Fibroblast of the aortic adventitia (primary cell): ENCODE measurements around the gene PTPRG. TPM values are rescaled to one million over a fixed set of nuclear protein-coding genes. Genes with fewer than 3 reads are reported as not detected.
"Not testable (repeated sequence)": the region's sequence is repeated elsewhere in the genome, so short reads cannot be mapped to it uniquely, and the experiment has no call there.

Experiments
- DNase-seq: peaks from one replicate; pipeline ENCODE4 v3.0.0-alpha.2; 2010; ENCODE audit warnings: low read depth
- H3K4me3 ChIP-seq: 2 replicates; pipeline ENCODE4 v1.5.1; 2011; ENCODE audit warnings: low read depth, mild to moderate bottlenecking, control low read depth, low read length, moderate library complexity
- total RNA-seq: library from RNA; depleted of rRNA; stranded (reverse); fragments of >200 nt; gene quantifications from 2 replicates; pipeline ENCODE4 v1.2.3, GENCODE V29; 2012; ENCODE audit warnings: low replicate concordance
- TF ChIP-seq, protein P1 (sequence below): IDR thresholded peaks from 2 replicates; pipeline ENCODE4 v1.5.1; 2011; ENCODE audit warnings: mild to moderate bottlenecking, low read length, control low read depth, inconsistent platforms; ENCODE audit not compliant: insufficient read depth

PTPRG gene
- total RNA-seq, 1 donor = 52.0 TPM

DNA sequence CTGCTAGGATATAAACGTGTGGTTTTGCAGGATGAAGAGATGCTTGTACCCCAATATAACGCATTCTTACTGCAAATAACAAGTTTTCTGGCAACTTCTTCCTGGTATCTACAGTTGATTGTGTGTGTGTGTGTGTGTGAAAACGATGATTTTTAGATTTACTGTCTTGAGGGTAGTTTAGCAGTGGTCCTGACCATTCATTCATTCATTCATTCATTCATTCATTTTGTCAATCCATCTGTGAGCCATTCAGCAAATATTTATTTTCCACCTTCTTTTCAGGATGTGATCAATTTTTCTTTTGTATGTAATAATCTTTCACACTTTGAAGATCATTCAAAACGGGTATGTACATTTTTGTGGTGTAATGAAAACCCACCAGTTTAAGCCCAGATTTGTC lies 250.7 kb downstream of the PTPRG start:
- DNase-seq = no peak
- TF ChIP-seq, protein P1, sequence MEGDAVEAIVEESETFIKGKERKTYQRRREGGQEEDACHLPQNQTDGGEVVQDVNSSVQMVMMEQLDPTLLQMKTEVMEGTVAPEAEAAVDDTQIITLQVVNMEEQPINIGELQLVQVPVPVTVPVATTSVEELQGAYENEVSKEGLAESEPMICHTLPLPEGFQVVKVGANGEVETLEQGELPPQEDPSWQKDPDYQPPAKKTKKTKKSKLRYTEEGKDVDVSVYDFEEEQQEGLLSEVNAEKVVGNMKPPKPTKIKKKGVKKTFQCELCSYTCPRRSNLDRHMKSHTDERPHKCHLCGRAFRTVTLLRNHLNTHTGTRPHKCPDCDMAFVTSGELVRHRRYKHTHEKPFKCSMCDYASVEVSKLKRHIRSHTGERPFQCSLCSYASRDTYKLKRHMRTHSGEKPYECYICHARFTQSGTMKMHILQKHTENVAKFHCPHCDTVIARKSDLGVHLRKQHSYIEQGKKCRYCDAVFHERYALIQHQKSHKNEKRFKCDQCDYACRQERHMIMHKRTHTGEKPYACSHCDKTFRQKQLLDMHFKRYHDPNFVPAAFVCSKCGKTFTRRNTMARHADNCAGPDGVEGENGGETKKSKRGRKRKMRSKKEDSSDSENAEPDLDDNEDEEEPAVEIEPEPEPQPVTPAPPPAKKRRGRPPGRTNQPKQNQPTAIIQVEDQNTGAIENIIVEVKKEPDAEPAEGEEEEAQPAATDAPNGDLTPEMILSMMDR = no peak
- no peak overlapping the region for H3K4me3 ChIP-seq

DNA sequence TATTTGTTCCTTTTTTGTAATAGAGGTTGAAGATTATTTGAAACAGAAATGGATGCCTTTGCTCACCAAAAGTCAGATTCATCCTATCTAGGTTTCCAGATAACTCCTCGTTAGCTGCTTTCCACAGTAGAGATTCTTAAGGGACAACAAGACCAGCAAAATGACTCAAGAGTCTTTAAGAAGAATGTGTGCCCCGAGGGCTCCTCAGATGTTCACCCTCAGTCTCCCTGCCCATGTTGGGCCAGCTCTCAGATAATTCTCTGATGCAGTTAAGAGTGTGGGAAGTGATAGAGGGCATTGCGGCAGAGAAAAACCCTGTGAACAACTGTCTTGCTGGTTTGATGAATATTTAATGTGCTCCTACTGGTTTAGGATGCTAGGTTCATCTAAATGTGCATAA lies 251.1 kb downstream of the PTPRG start:
- TF ChIP-seq, protein P1 = no peak
- H3K4me3 ChIP-seq = no peak overlapping the region
- no peak for DNase-seq

DNA sequence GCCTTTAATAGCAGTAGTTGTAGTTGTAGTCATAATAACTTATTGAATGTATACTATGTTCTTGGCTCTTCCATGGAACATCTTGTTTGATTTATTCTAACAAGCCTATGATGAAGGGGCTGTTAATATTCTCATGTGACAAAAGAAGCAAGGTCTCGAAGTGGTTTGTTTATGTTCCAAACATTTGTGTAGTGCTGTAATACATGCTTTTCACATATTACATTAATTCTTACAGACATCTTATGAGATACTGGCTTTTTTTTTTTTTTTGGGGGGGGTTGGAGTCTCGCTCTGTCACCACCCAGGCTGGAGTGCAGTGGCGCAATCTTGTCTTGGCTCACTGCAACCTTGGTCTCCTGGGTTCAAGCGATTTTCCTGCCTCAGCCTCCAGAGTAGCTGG lies 252.3 kb downstream of the PTPRG start:
- TF ChIP-seq, protein P1 = no peak
- H3K4me3 ChIP-seq = no peak overlapping the region
- DNase-seq = no peak

DNA sequence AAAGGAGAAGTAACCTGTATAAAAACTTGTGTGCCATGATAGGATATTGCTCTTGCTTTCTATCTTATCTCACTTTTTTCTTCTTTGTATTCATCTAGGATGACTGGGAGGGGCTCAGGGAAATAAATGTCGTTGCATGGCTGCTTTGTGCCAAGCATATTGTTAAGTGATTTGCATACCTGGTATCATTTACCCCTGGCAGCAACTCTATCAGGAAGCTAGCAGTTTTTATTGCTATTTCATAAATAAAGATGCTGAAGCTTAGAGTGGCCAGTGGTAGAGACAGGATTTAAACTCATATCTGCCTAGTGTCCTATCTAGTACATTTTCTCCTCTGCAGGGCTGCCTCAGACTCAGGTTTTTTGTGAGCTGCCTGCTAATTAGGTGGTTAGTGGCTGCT lies 253.3 kb downstream of the PTPRG start:
- DNase-seq = no peak
- TF ChIP-seq, protein P1 = no peak
- no peak overlapping the region for H3K4me3 ChIP-seq

DNA sequence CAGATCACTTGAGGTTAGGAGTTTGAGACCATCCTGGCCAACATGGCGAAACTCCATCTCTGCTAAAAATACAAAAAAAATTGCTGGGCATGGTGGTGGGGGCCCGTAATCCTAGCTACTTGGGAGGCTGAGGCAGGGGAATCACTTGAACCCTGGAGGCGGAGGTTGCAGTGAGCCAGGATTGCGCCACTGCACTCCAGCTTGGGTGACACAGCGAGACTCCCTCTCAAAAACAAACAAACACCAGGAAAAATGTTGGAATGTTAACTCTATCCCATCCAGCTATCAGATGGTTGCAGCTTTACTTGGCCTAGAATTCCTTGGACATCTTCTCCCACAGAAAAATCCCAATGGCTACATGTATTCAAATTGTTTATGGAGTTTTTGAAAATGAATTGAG lies 254.9 kb downstream of the PTPRG start:
- DNase-seq, H3K4me3 ChIP-seq: not testable (repeated sequence)

DNA sequence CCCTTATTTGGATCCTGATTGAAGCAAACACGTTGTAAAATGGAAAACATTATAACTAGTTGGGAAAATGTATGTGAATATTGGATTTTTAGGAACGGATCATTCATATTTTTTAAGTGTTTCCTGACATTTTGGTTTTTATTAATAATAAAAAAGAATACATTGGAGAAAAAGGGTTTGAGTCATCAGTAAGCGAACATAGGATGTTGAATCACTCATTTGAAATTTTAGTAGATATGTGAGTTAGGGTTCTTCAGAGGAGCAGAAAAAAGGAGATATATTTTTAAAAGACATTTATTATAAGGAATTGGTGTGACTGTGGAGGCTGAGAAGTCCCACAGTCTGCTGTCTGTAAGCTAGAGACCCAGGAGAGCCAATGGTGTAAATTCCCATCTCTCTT lies 258.5 kb downstream of the PTPRG start:
- TF ChIP-seq, protein P1 = no peak
- no peak for DNase-seq
- H3K4me3 ChIP-seq = no peak overlapping the region

DNA sequence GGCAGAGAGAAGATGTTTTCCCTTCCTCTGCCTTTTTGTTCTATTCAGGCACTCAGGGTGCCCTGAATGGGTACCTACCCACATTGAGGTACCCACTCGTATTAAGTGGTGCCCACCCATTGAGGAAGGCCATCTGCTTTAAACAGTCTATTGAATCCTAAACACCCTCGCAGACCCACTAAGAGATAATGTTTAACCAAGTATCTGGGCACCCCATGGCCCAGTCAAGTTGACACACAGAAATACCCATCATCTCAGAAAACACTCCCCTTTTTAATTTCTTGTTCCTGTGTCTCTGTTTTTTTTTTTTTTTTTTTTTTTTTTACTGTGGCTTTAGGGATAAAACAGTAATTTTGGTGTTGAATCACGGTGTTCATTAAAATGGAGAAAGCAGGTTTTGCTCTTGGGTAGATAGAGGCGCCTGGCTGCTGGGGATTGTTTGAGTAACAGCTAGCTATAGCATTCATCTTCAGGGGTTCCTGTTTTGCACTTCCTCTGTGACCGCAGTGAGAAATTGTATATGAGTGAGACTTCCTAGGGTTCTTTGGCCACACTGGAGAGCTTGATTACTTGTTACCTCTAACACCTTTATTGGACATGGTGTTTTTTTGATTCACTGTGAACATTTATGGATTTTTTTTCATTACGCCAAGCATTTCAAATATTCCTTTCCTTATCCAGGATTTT lies 259.1 kb downstream of the PTPRG start:
- no peak for DNase-seq
- TF ChIP-seq, protein P1 = no peak
- no peak overlapping the region for H3K4me3 ChIP-seq
